CD4-positive, alpha-beta T cell treated with Interleukin-1 beta for 1 hour (primary cell): ENCODE data around the gene FBXO34.

Experiments
- DNase-seq, 2 donors: peaks; one replicate each; pipeline ENCODE4 v3.0.0-alpha.2; 2020 to 2022

Gene FBXO34

GRCh38 chr14:55270832-55271571 is at the start of gene FBXO34:
FBXO34 (plus strand) TSS chr14:55271421; CDS start chr14:55350391, 78,970 bp downstream.
- DNase-seq: peak; percentile 97 to 99

- no peak for DNase-seq
Measured at GRCh38 chr14:55221968-55222367, 49.3 kb upstream of the FBXO34 start.

GRCh38 chr14:55223364-55223763 is 47.9 kb upstream of the FBXO34 start:
- no peak for DNase-seq

- no peak for DNase-seq
Measured at GRCh38 chr14:55228261-55228660, 43.0 kb upstream of the FBXO34 start.

- DNase-seq: no peak
Measured at GRCh38 chr14:55233591-55233990, 37.6 kb upstream of the FBXO34 start.

- peak in 1 of 2 donors; percentile 1 for DNase-seq
Measured at GRCh38 chr14:55238019-55238680, 33.1 kb upstream of the FBXO34 start.

- DNase-seq: no peak
Measured at GRCh38 chr14:55239320-55239719, 31.9 kb upstream of the FBXO34 start.

GRCh38 chr14:55240526-55241178 is 30.6 kb upstream of the FBXO34 start:
- DNase-seq: no peak

GRCh38 chr14:55241673-55242072 is 29.5 kb upstream of the FBXO34 start:
- DNase-seq: no peak

- DNase-seq: no peak
Measured at GRCh38 chr14:55243386-55243785, 27.8 kb upstream of the FBXO34 start.

GRCh38 chr14:55243813-55244212 is 27.4 kb upstream of the FBXO34 start:
- DNase-seq: no peak

- DNase-seq: peak; percentile 7 to 62
Measured at GRCh38 chr14:55245657-55246268, 25.5 kb upstream of the FBXO34 start.

GRCh38 chr14:55248411-55248810 is 22.8 kb upstream of the FBXO34 start:
- no peak for DNase-seq

GRCh38 chr14:55249423-55249822 is 21.8 kb upstream of the FBXO34 start:
- DNase-seq: no peak

- no peak for DNase-seq
Measured at GRCh38 chr14:55253276-55253675, 17.9 kb upstream of the FBXO34 start.

GRCh38 chr14:55254581-55254980 is 16.6 kb upstream of the FBXO34 start:
- no peak for DNase-seq

GRCh38 chr14:55255979-55256378 is 15.2 kb upstream of the FBXO34 start:
- DNase-seq: no peak

GRCh38 chr14:55256586-55256985 is 14.6 kb upstream of the FBXO34 start:
- DNase-seq: no peak

- peak; percentile 19 to 54 for DNase-seq
Measured at GRCh38 chr14:55265197-55265596, 6.0 kb upstream of the FBXO34 start.

- no peak for DNase-seq
Measured at GRCh38 chr14:55267820-55268219, 3.4 kb upstream of the FBXO34 start.

GRCh38 chr14:55271572-55272298 is 514 bp downstream of the FBXO34 start:
- peak; percentile 77 to 88 for DNase-seq

GRCh38 chr14:55272387-55272786 is 1.2 kb downstream of the FBXO34 start:
- DNase-seq: no peak

GRCh38 chr14:55272922-55273321 is 1.7 kb downstream of the FBXO34 start:
- no peak for DNase-seq
